GM21529 (cell line): ENCODE results near the gene SMIM9.
"Not testable (repeated sequence)": the region's sequence is repeated elsewhere in the genome, so short reads cannot be mapped to it uniquely, and the experiment has no call there.

Experiments used
- ATAC-seq: cut with Tn5 transposase; IDR thresholded peaks from one replicate; pipeline ENCODE4 v1.9.1; 2021; ENCODE audit not compliant: unreplicated experiment

Gene SMIM9

GRCh38 chrX:154816326-154816898 is 18.1 kb downstream of the SMIM9 start:
- ATAC-seq: not testable (repeated sequence)

DNA sequence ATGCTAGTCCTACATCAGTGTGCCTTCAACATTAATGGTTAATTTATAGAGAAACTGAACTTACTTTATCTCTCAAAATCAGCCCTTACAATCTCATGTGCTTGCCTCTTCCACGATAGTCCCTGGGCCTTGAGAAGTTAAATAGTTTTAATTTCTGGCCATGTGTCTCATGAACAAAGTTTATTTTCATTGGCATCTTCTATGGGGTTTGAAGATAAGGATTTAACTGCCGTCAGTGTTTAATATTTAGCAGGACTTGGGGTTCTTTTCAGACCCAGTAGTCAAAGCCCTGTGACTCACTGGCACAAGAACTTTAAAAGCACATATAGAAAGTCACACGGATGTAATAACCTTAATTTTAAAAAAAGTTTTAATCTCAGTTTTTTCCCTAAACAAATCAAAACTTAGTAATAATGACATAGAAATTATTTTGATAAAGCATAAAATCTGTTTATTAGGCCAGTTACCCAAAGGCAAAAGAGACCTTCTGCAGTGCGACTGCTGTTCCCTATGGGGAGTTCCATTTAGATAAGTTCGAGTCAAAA is 19.1 kb downstream of the SMIM9 start:
- ATAC-seq: no peak

DNA sequence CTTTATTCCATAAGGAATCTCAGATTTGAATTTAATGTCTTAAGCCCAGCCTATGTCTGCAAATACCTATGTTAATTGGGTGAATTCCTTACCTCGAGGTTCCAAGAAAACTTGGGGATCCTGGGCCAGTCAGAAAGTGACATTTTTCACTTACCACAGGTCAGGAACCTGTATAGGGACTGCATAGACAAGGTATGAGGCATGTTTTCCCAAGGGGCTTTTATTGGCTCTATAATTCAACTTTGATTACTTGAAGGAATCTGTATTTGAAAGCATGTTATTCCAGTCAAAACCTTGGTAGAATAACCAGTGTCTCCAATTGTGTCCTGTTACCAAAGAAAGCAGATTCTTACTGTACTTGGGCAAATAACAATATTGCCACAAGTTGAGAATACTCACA is 20.7 kb downstream of the SMIM9 start:
- ATAC-seq: no peak

GRCh38 chrX:154812341-154813101 is 21.9 kb downstream of the SMIM9 start:
- no peak for ATAC-seq

- ATAC-seq: no peak
Observed at GRCh38 chrX:154809939-154810665, 24.4 kb downstream of the SMIM9 start.

- no peak for ATAC-seq
Observed at GRCh38 chrX:154806837-154807501, 27.5 kb downstream of the SMIM9 start.

DNA sequence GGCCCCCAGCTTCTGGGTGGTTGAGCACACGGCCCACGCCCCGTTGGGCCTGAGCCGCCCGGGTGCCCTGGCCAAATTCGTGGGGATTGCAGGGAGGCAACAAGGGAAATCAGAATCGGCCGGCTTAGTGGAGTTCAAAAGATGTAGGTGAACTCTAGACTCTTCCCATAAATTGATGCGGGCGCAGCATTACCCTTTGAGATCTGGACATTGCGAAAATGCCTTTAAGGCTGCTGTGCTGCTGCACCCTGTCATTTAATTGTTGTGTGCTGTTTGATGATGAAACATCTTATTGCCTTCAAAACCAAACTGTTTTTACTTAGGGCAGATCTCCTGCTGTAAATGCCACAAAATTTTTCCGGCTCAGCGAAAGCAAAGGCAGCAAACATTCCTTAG is 28.8 kb downstream of the SMIM9 start:
- peak; percentile 28 for ATAC-seq

DNA sequence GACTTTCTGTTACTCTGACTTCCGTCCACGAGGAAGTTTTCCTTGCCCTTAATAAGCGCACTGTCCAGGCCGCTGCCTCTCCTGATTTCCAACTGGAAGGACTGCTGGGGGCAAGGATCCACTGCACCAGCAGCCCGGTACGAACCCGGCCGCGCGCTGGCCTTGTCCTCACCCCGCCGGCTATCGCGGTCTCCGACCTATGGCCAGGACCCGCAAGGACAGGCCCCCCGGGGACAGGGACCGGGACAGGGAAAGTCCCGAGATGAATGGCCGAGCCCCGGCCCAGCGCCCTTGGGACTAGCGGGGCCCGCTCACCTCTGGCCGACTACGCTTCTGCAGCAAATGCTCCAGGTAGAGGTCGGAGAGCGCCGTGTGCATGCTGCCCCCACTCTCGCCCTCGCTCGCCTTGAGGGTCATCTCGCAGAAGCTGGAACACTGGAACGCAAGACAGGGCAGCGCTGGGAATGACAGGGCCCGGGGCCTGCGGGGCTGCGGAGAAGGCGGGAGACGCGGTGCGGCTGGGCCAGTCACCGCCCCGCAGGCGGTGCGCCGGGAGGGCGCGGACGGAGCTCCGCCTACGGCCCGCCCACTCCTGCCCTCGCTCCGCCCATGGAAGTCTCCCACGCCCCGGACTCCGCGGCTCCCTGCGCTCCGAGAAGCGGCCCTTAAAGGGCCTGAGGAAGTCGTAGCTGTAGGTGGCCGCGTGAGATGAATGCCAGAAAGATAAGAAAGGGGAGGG is 29.3 kb downstream of the SMIM9 start, which contains the start of gene MPP1:
Gene MPP1 (minus strand): TSS at position 529 of the 739 bp plus-strand sequence. CDS start 112 bp downstream, at position 417.
- ATAC-seq: peak; percentile 93

DNA sequence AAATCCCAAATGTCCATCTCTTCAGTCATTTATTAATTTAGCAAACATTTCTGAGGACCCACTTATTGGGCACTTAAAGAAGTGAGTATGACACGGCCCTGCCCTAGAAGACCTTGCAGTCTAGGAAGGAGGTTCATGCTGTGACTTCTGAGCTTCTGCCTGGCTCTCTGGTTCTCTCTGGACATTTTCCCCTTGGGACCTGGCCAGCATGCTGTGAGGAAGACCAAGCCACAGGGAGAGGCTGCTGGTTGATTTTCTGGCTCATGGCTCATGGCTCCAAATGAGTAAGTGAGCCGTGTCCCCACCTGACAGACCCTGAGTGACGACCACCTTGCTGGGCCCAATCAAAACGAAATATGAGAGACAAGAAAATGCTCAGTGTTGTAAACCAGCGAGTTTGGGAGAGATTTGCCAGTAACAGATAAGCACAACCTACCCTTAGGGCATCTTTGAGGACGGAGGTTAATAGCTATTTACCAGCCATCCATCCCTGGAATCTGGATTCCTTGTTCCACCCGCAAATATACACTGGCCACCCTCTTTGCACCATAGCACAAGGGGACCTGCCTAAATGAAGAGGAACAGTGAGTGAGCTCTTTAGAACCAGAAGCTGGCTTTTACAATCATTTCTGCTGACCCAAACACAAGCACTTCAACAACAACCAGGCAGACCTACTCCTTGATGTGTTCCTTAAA is 30.1 kb downstream of the SMIM9 start:
- ATAC-seq: no peak

DNA sequence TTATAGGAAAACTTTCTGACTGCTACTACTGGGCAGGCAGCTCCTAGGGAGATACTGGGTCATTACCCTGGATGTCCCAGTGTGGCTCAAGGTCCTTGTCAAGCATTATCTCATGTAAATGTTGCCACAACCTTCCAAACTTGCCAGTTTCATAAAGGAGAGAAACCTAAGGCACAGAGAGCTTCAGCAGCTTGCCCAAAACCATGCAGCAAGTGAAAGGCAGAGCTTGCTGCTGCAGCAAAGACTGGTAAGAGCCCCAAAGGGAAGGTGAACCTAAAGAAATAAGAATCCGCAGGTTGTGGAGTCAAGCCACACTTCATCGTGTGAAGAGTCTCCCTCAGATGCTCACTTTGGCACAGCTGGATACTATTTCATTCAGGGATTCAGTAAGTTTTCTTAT is 31.5 kb downstream of the SMIM9 start:
- ATAC-seq: no peak

DNA sequence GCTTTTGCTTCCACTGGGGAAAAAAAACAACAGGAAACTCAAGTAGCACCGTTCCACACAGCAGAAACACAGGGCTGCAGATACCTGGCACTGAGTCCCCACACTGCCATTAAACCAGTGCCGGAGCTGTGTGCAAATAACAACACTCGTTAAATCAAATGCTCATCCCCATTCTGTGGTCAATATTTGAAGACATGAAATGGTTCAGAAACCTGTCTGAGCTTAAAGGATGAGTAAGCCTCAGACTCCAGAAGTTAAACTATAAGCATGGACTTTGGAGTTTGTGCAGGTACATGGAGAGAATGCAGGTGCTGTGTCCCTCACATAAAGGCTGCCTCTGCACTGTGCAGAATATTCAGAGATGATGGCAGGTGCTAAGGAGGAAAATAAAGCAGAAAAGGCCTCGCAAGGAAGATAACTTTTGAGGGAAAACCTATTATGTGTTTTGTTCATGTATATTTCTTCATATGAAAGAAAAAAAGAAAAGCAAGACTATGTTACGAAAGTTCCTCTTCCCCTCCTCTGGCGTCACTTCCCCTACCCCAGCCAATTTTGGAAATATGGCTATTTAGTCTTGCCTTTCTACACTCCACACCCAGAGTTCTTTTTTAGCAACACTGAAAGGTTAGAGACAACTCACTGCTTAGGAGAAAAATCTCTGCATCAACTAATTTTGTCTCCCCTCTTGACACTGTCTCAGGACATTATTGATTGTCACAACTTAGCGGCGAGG is 33.8 kb downstream of the SMIM9 start:
- ATAC-seq: no peak

DNA sequence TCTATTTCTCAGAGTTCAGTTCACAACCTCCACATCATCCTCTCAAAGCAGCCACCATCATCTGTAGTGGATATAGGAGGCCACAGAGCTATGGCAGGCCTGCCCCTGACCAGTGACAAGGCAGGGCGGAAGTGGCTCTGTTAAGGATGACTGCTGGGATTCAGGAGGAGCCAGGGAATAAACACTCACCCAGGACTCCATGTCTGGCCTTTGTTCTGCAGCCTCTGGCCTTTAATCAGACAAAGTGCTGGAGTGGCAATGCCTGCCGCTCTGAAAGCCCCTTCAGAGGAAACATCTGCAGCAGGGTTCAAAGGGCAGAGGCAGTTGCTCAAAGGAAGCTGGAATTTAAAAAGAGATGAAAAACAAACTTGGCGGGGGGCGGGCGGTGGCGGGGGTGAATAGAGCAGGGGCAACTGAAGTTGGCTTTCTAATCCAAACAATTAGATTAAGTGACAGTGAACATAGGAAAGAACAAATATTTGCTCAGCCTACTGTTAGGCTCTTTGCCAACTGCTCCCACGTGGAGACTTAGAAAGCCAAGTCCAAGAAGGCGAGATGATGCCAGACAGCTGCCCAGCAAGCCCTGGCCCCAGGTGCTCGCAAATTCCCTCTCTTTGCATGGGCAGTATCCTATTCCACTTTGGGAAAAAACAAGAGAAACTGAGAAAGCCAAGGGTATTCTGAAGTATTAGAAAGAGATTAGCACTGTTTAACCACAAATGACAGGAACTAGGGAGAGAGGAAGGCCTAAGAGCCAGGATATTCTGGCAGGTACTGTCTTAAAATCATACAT is 34.7 kb downstream of the SMIM9 start:
- ATAC-seq: no peak

DNA sequence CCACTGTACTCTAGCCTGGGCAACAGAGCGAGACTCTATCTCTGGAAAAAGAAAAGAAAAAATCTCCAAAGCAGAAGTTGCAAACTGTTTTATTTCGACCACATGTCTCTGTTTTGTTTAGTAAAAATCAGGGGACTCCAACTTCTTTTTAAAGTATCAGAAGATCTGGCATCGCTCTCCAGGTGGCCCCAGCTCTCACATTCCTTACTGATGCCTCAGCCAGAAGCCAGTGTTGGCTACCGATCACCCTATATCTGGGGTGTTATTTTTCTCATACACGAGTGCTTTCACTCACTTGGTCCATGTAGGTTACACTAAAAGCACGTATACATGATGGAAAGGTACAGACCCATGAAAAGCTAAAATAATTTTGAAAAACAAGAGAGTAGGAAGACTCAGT is 37.5 kb downstream of the SMIM9 start:
- ATAC-seq: no peak

DNA sequence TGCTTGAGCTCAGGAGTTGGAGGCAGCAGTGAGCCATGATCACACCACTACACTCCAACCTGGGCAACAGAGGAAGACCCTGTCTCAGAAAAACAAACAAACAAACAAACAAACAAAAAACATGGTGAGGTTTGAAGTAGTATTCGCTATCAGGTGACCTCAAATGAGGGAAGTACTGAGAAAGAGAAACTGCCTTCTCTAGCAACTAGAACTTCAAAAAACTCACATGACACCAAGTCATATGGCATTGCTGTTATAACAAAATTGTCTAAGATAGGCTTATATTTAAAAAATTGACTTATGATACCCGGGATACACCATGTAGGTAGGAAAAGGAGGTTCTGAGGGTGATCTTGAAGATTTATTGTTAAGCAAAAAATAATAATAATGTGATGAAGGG is 39.4 kb downstream of the SMIM9 start:
- ATAC-seq: no peak

DNA sequence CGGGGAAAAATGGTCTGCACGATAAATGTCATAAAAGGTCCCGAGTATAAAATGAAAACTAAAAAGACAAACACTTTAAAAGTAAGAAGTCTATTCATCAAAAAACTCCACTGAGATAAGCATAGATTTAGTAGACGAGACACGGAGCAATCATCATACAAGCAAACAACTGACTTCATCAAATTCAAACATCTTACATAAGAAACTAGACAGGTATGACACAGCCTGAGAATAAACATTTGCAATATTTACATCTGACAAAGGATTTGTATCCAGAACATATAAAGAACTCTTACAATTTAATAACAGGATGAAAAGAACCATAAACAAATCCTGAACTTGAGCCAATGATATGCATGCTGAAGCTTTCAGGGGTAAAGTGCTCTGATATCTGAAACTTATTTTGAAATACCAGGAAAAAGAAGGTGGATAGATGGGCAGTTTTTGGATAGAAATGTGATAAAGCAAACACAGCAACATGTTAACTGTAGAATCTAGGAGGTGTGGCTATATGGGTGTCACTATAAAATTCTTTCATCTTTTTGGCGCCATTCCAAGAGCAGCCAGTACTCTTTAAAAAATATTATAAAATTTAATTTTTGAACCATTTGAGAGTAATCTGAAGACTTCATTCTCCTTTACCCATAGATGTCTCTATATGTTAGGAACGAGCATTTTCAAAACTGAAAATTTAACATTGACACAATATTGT is 41.2 kb downstream of the SMIM9 start:
- no peak for ATAC-seq

GRCh38 chrX:154791939-154792338 is 42.5 kb downstream of the SMIM9 start:
- no peak for ATAC-seq

- ATAC-seq: no peak
Observed at GRCh38 chrX:154791467-154791866, 43.0 kb downstream of the SMIM9 start.

- ATAC-seq: no peak
Observed at GRCh38 chrX:154785716-154786115, 48.7 kb downstream of the SMIM9 start.
